ENCODE measurements around the gene ADAT2. TPM values are rescaled to one million over a fixed set of nuclear protein-coding genes. Genes with fewer than 3 reads are reported as not detected.

ADAT2 gene
- total and polyA plus RNA-seq, 2 of the 13 experiments (the other 11 are each of a cell fraction or from before 2014, with no cell fraction given): 10.5 to 18.3 TPM

DNA sequence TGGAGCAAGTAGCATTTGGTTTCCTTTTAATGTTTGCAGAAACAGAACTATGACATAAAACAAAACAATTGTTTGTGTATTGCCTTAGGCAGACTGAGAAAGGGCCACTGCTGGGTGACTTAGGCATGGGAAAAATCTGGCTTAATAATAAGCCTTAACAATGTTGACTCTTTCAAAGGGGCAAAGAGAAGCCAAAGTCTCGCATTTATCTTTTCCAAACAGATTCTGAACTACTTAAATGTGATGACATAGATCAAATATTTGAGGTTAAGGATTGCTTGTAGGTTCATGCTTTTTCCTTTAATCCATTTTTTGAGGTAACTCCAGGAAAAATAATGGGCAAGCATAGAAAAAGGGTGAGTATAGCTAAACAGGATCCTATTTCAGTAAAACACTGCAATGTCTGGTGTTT is 39.6 kb downstream of the ADAT2 start (continued):
- TF ChIP-seq, protein P1, sequence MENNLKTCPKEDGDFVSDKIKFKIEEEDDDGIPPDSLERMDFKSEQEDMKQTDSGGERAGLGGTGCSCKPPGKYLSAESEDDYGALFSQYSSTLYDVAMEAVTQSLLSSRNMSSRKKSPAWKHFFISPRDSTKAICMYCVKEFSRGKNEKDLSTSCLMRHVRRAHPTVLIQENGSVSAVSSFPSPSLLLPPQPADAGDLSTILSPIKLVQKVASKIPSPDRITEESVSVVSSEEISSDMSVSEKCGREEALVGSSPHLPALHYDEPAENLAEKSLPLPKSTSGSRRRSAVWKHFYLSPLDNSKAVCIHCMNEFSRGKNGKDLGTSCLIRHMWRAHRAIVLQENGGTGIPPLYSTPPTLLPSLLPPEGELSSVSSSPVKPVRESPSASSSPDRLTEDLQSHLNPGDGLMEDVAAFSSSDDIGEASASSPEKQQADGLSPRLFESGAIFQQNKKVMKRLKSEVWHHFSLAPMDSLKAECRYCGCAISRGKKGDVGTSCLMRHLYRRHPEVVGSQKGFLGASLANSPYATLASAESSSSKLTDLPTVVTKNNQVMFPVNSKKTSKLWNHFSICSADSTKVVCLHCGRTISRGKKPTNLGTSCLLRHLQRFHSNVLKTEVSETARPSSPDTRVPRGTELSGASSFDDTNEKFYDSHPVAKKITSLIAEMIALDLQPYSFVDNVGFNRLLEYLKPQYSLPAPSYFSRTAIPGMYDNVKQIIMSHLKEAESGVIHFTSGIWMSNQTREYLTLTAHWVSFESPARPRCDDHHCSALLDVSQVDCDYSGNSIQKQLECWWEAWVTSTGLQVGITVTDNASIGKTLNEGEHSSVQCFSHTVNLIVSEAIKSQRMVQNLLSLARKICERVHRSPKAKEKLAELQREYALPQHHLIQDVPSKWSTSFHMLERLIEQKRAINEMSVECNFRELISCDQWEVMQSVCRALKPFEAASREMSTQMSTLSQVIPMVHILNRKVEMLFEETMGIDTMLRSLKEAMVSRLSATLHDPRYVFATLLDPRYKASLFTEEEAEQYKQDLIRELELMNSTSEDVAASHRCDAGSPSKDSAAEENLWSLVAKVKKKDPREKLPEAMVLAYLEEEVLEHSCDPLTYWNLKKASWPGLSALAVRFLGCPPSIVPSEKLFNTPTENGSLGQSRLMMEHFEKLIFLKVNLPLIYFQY (CRISPR knock-in tag; IDR thresholded peaks at IDR 0.05; ENCODE audit: borderline replicate concordance): no peak
- no peak for TF ChIP-seq NCOA5 (CRISPR knock-in tag; IDR thresholded peaks at IDR 0.05)
- peak; percentile 37; the same call in 1 of the 2 replicates for TF ChIP-seq NAIF1 (CRISPR knock-in tag; IDR thresholded peaks at IDR 0.05; ENCODE audit: borderline replicate concordance)
- TF ChIP-seq, protein P2, sequence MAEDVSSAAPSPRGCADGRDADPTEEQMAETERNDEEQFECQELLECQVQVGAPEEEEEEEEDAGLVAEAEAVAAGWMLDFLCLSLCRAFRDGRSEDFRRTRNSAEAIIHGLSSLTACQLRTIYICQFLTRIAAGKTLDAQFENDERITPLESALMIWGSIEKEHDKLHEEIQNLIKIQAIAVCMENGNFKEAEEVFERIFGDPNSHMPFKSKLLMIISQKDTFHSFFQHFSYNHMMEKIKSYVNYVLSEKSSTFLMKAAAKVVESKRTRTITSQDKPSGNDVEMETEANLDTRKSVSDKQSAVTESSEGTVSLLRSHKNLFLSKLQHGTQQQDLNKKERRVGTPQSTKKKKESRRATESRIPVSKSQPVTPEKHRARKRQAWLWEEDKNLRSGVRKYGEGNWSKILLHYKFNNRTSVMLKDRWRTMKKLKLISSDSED (CRISPR knock-in tag; IDR thresholded peaks at IDR 0.05): no peak
- no peak for TF ChIP-seq FOXK2 (IDR thresholded peaks at IDR 0.05)
- peak; percentile 95 for TF ChIP-seq PITX1 (CRISPR knock-in tag; IDR thresholded peaks at IDR 0.05)
- TF ChIP-seq ZNF607 (CRISPR knock-in tag; IDR thresholded peaks at IDR 0.05; ENCODE audit: borderline replicate concordance): no peak
- TF ChIP-seq, protein P3, sequence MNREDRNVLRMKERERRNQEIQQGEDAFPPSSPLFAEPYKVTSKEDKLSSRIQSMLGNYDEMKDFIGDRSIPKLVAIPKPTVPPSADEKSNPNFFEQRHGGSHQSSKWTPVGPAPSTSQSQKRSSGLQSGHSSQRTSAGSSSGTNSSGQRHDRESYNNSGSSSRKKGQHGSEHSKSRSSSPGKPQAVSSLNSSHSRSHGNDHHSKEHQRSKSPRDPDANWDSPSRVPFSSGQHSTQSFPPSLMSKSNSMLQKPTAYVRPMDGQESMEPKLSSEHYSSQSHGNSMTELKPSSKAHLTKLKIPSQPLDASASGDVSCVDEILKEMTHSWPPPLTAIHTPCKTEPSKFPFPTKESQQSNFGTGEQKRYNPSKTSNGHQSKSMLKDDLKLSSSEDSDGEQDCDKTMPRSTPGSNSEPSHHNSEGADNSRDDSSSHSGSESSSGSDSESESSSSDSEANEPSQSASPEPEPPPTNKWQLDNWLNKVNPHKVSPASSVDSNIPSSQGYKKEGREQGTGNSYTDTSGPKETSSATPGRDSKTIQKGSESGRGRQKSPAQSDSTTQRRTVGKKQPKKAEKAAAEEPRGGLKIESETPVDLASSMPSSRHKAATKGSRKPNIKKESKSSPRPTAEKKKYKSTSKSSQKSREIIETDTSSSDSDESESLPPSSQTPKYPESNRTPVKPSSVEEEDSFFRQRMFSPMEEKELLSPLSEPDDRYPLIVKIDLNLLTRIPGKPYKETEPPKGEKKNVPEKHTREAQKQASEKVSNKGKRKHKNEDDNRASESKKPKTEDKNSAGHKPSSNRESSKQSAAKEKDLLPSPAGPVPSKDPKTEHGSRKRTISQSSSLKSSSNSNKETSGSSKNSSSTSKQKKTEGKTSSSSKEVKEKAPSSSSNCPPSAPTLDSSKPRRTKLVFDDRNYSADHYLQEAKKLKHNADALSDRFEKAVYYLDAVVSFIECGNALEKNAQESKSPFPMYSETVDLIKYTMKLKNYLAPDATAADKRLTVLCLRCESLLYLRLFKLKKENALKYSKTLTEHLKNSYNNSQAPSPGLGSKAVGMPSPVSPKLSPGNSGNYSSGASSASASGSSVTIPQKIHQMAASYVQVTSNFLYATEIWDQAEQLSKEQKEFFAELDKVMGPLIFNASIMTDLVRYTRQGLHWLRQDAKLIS (CRISPR knock-in tag; IDR thresholded peaks at IDR 0.05): no peak
- peak in 1 of 2 experiments; percentile 83; a peak in 2 of 4 replicates for TF ChIP-seq KLF16 (CRISPR knock-in tag; IDR thresholded peaks at IDR 0.05)
- TF ChIP-seq SIX1 (CRISPR knock-in tag; IDR thresholded peaks at IDR 0.05; ENCODE audit: borderline replicate concordance): peak; percentile 87
- no peak for TF ChIP-seq ZNF75D (CRISPR knock-in tag; IDR thresholded peaks at IDR 0.05; ENCODE audit: borderline replicate concordance)
- TF ChIP-seq ZNF451 (CRISPR knock-in tag; IDR thresholded peaks at IDR 0.05): no peak
- 0 out of 2 replicates have a peak, but pooled peaks have one; percentile 48 for TF ChIP-seq KAT8 (CRISPR knock-in tag; IDR thresholded peaks at IDR 0.05)
- TF ChIP-seq, protein P4, sequence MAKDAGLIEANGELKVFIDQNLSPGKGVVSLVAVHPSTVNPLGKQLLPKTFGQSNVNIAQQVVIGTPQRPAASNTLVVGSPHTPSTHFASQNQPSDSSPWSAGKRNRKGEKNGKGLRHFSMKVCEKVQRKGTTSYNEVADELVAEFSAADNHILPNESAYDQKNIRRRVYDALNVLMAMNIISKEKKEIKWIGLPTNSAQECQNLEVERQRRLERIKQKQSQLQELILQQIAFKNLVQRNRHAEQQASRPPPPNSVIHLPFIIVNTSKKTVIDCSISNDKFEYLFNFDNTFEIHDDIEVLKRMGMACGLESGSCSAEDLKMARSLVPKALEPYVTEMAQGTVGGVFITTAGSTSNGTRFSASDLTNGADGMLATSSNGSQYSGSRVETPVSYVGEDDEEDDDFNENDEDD (CRISPR knock-in tag; IDR thresholded peaks at IDR 0.05; ENCODE audit: borderline replicate concordance): no peak
- no peak for TF ChIP-seq ZNF180 (CRISPR knock-in tag; IDR thresholded peaks at IDR 0.05; ENCODE audit: borderline replicate concordance, low read depth)
- TF ChIP-seq REL (CRISPR knock-in tag; conservative IDR thresholded peaks at IDR 0.05): no peak
- TF ChIP-seq MIXL1 (CRISPR knock-in tag; IDR thresholded peaks at IDR 0.05): peak; percentile 94
- TF ChIP-seq TBP (CRISPR knock-in tag; IDR thresholded peaks at IDR 0.05): no peak
- TF ChIP-seq ZNF577 (CRISPR knock-in tag; IDR thresholded peaks at IDR 0.05; ENCODE audit: borderline replicate concordance, low read depth): no peak
- no peak for TF ChIP-seq ZNF839 (CRISPR knock-in tag; IDR thresholded peaks at IDR 0.05; ENCODE audit: borderline replicate concordance)
- TF ChIP-seq ZNF572 (CRISPR knock-in tag; IDR thresholded peaks at IDR 0.05): no peak
- TF ChIP-seq ZNF337 (CRISPR knock-in tag; IDR thresholded peaks at IDR 0.05; ENCODE audit: borderline replicate concordance, low read depth): no peak
